ENCODE measurements around the gene TMEM134.

TMEM134 gene

DNA sequence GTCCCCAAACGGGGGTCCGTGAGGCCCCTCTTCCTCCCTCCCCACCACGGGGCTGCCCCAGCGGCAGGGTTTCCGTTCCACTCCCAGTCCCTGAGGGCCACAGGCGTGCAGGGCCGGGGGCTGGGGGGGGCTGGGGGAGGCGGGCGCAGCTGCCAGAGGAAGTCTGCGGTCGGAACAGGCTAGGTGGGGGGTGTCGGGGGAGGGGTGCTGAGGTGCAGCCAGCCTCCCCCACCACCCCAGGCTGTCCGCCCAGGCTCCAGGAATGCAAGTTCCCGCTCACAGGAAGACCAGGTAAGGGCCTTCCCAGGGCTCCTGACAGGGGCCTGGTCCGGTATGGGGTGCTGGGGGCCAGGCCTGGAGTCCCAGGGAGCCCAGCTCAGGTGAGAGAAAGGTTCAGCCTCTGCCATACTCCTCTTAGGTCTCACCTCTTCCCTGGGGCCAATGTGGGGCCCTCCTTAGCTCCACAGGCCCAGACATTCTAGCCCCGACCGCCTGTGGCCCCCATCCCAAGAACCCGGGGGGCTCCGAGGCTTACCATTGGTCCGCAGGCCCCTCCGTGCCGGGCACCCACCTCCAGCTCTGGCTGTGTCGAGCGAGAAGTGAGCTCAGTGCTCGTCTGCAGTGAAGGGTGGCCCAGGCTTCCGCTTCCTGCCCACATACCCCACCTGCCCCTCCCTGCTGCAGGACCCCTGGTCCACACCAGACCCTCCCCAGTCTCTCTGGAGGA lies 31.8 kb downstream of the TMEM134 start, which contains the start of gene PTPRCAP:
Gene PTPRCAP, minus strand, starts transcription at position 601 of the 727 bp plus-strand sequence. Its CDS starts 63 bp downstream, at position 538.
- DNase-seq (ENCODE audit: low spot score), result peak; percentile 85
- TF ChIP-seq, protein P1, sequence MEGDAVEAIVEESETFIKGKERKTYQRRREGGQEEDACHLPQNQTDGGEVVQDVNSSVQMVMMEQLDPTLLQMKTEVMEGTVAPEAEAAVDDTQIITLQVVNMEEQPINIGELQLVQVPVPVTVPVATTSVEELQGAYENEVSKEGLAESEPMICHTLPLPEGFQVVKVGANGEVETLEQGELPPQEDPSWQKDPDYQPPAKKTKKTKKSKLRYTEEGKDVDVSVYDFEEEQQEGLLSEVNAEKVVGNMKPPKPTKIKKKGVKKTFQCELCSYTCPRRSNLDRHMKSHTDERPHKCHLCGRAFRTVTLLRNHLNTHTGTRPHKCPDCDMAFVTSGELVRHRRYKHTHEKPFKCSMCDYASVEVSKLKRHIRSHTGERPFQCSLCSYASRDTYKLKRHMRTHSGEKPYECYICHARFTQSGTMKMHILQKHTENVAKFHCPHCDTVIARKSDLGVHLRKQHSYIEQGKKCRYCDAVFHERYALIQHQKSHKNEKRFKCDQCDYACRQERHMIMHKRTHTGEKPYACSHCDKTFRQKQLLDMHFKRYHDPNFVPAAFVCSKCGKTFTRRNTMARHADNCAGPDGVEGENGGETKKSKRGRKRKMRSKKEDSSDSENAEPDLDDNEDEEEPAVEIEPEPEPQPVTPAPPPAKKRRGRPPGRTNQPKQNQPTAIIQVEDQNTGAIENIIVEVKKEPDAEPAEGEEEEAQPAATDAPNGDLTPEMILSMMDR (IDR thresholded peaks at IDR 0.05; ENCODE audit: extremely low read depth, insufficient read depth, missing control alignments), result no peak
- in situ Hi-C loops (cut with MboI; ENCODE audit: low pct_unique_long_range_greater_than_20kb, low sequenced_read_pairs, unreplicated experiment), result no loop called here

DNA sequence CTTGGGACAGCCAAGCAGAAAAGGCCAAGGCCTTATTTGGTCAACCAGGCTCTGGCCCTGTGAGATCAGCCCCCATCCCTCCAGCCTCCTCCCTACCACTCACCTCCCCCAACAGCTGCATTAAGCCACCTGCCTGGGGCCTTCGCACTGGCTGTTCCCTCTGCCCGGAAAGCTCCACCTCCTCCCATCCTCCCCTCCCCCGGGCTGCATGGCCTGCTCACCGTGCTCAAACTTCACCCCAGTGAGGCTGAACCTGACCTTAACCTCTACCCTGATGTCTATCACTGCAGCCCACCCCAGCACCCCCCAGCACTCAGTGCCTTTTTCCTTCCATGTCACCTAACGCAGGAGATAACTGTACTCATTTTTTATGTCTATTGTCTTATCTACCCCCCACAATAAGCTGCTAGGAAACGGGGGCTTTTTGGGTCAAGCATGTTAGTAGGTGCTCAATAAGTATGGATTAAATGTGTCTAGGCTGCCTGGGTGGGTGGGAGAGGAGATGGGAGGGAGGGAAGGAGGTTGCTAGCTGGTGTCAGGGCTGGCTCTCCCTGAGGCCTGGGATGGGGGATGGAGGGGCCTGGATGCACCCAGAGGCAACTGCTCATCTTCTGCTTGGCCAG lies 32.5 kb downstream of the TMEM134 start:
- TF ChIP-seq, protein P1 (IDR thresholded peaks at IDR 0.05; ENCODE audit: extremely low read depth, insufficient read depth, missing control alignments), result no peak
- peak; percentile 93 for DNase-seq (ENCODE audit: low spot score)
- in situ Hi-C loops (cut with MboI; ENCODE audit: low pct_unique_long_range_greater_than_20kb, low sequenced_read_pairs, unreplicated experiment), result no loop called here

DNA sequence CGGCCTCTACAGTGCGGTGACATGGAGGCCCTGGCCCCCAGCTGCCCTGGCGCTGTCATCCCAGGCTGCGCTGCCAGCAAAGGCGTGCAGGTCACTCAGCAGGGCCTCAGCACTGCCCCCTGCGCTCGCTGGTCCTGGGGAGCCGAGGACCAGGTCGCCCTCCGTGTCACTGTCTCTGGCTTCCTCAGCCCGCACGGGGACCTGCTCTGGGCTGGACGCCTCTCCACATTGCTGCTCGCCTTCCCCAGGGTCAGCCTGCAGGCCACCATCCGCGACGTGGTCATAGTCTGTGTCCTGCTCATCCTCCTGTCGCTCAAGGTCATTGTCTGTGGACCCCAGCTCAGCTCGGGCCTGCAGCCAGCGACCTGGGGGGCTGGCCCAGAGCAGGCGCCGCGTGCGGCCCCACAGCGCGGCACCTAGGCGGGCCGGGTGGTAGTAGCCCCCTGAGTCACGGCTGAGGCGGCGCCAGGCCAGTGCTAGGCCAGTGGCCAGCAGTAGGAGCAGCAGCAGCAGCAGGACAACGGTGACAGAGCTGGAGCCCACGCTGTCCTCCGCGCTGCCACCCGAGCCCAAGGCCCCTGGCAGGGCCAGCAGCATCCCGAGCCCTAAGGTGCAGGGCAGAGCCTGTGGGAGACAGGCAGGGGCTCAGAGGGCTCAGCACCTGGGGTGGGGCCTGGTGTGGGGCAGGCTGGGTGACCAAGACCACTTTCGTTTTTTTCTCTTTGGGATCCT lies 33.2 kb downstream of the TMEM134 start:
- TF ChIP-seq, protein P1 (IDR thresholded peaks at IDR 0.05; ENCODE audit: extremely low read depth, insufficient read depth, missing control alignments), result no peak
- DNase-seq (ENCODE audit: low spot score), result no peak
- in situ Hi-C loops (cut with MboI; ENCODE audit: low pct_unique_long_range_greater_than_20kb, low sequenced_read_pairs, unreplicated experiment), result no loop called here

DNA sequence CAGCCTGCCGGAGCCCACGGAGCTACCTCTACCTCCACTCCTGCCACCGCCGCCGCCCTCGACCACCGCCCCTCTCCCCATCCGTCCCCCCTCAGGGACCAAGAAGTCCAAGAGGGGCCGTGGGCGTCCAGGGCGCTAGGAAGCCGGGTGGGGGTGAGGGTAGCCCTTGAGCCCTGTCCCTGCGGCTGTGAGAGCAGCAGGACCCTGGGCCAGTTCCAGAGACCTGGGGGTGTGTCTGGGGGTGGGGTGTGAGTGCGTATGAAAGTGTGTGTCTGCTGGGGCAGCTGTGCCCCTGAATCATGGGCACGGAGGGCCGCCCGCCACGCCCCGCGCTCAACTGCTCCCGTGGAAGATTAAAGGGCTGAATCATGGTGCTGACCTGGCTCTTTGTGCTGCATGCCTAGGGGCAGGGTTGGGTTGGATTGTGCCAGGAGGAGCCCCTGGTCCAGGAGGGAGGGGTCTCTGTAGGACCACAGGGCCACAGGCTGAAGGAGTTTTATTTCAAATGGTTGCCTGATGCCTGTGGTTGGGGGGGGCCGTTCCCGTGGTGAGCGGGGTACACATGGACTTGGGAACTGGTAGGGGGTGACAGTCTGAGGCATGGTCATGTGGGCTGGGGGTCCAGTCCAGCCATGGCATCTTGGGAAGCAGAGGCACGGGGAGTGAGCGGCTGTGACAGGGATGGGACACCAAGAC lies 33.9 kb downstream of the TMEM134 start:
- no peak for DNase-seq (ENCODE audit: low spot score)
- in situ Hi-C loops (cut with MboI; ENCODE audit: low pct_unique_long_range_greater_than_20kb, low sequenced_read_pairs, unreplicated experiment), result no loop called here
- TF ChIP-seq, protein P1 (IDR thresholded peaks at IDR 0.05; ENCODE audit: extremely low read depth, insufficient read depth, missing control alignments), result no peak

DNA sequence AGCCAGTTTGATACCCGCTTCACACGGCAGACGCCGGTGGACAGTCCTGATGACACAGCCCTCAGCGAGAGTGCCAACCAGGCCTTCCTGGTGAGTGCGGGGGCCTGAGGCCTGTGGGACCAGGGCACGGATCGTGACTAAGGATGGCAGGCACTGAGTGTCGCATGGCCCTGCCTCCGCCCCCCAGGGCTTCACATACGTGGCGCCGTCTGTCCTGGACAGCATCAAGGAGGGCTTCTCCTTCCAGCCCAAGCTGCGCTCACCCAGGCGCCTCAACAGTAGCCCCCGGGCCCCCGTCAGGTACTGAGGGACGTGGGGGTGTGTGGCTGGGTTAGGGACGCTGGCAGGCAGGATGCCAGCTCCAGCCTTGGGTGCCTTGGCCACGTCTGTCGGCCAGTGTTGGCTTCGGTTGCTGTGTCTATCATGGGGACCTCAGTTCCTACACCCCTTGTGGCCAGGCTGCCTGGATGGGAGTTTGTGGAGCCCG lies 34.6 kb downstream of the TMEM134 start:
- TF ChIP-seq, protein P1 (IDR thresholded peaks at IDR 0.05; ENCODE audit: extremely low read depth, insufficient read depth, missing control alignments), result no peak
- in situ Hi-C loops (cut with MboI; ENCODE audit: low pct_unique_long_range_greater_than_20kb, low sequenced_read_pairs, unreplicated experiment), result no loop called here
- no peak for DNase-seq (ENCODE audit: low spot score)
